Gastrocnemius medialis (tissue), 4 donors: ENCODE data around the gene KPNA6.

Source experiments
- CTCF ChIP-seq, 5 experiments: fragments of 450-650 bp in 3 of 5; fragments of 200-600 bp in 2 of 5; sonication (generic) in 2 of 5; IDR thresholded peaks in 4 of 5; conservative IDR thresholded peaks in 1 of 5; 1 replicate in 4 of 5; 2 replicates in 1 of 5; pipeline ENCODE4 v1.5.1; 2016 to 2019; ENCODE audit warnings: antibody characterized with exemption in 5 of 5, mild to moderate bottlenecking in 3 of 5, moderate library complexity in 3 of 5
- POLR2A ChIP-seq, 2 donors: fragments of 450-650 bp; IDR thresholded peaks; one replicate each; pipeline ENCODE4 v1.6.1; 2017; ENCODE audit warnings: antibody characterized with exemption in 2 of 2, mild to moderate bottlenecking in 2 of 2, moderate library complexity in 2 of 2

- TF ChIP-seq CTCF (IDR thresholded peaks at IDR 0.05 in 4 of 5, conservative IDR thresholded peaks at IDR 0.05 in 1 of 5) (no peak), POLR2A (IDR thresholded peaks at IDR 0.05) (no peak)
Observed at GRCh38 chr1:32114420-32114819, 6.6 kb downstream of the KPNA6 start.
